CMK (cell line): Measurements from ENCODE around the gene SLPI.

Source experiments
- DNase-seq: peaks from one replicate; pipeline ENCODE4 v3.0.0-alpha.2; 2010; ENCODE audit warnings: low read depth

Gene SLPI

GRCh38 chr20:45212836-45213235, 41.5 kb downstream of the SLPI start:
- DNase-seq, result no peak

- no peak for DNase-seq
Observed at GRCh38 chr20:45211569-45212474, 42.5 kb downstream of the SLPI start.

DNA sequence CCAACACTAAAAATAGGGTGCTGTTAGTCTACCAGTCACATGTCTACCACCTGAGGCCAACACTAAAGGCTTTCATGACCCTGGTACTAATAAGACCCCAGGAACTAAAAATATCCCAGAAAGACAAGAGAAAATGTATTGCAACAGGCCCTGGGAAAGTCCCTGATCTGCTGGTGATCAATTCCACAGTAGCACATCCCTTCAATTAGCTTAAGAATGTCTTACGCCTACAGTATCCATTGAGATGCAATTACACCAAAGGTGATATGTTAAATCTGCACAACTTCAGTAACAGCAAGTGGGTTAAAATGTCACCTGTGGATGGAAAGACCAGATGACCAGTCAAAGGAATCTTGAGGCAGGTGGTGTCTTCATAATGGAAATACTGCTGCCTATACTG, 44.4 kb downstream of the SLPI start:
- DNase-seq, result no peak

DNA sequence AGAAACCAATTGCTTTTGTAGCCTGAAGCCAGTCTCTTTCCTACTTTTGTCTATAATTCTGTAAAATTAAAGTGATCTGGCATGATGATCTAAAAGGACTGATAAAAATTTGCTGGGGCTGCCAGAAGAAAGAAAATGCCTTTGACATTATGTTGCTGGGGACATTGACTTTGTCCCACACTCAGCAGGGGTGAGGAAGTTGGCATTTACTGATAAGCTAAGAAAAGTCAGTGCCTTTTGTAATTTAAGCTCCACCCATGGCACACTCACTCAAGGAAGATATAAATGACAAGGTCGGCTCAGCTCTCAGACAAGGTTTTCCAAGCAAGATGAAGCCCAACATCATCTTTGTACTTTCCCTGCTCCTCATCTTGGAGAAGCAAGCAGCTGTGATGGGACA, 47.6 kb downstream of the SLPI start, which contains the start of gene SEMG1:
SEMG1 (plus strand) TSS at position 309 of the 400 bp plus-strand sequence; CDS start at position 330, 21 bp downstream.
- DNase-seq, result peak; percentile 24
